Measurements from ENCODE around the gene SLFN14.
"Not testable (repeated sequence)": the region's sequence is repeated elsewhere in the genome, so short reads cannot be mapped to it uniquely, and the experiment has no call there.

SLFN14 gene

DNA sequence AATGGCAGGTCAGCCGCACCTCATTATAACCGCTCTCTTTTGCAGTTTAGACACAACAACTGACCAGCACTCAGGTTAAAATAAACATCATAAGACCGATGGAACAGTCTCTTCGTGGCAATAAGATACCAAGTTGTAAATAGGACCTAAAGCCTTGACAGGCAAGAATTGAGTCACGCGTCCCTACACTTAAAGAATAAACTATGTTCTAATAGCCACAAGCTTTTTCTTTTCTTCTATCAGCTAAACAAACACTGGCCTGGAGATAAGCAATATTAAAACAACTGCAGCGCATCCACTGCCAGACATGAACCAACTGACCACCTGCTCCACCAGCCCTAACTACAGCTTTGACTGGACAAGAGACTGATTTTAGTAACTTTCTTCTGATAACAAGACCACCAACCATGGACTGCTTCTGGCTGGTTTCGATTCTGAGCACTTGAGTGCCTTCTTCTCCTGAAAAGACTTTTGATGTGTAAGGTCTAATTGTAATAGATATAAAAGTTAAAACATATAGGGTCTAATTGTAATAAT, 40.6 kb downstream of the SLFN14 start:
- DNase-seq: no peak

GRCh38 chr17:35519439-35519838, 41.2 kb downstream of the SLFN14 start:
- no peak for DNase-seq

GRCh38 chr17:35518431-35518830, 42.2 kb downstream of the SLFN14 start:
- not testable (repeated sequence) for DNase-seq

- no peak for DNase-seq
Observed at GRCh38 chr17:35515027-35515426, 45.6 kb downstream of the SLFN14 start.

DNA sequence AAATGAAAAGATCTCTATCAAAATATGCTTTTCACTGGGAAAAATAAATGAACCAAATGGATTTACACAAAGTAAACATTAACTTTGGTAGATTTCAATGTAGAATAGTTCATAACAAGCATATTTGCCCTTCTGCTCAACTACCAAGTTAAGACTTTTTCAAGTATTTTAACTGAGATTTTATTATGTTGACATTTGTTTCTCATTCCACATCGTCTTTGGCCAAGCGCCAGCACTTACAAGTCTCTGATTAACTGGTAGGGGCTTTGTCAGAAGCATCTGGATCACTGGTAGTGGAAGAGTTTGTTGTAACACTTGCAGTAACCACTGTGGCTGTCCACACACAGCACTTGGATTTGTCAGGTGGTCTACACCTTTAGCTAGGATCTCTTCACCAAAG, 46.1 kb downstream of the SLFN14 start:
- DNase-seq: no peak

Measured in NCI-H1694 treated with DMSO at 0.1 percent for 48 hours (cell line).